ENCODE results near the gene CD248.
"Not testable (repeated sequence)": the region's sequence is repeated elsewhere in the genome, so short reads cannot be mapped to it uniquely, and the experiment has no call there.

The CD248 gene

DNA sequence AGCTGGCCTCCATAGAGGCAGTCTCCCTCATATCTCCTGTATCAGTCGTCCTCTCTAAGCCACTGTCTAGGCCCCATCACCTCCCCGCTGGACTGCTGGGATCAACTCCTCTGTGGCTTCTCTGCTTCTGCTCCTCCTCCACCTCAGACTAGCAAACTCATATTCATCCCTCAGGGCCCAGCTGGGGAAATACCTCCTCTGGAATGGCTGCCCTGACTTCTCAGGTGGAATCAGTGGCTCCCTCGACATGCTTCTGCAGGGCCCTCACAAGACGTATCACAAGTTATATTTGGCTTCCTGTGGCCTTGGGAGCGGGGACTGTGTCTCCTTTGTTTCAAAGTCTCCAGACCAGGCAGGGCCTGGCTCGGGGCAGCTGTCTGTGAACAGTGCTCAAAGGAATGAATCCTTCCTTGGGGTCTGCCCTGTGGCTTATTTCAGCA, 44.7 kb upstream of the CD248 start:
- TF ChIP-seq, protein P1, sequence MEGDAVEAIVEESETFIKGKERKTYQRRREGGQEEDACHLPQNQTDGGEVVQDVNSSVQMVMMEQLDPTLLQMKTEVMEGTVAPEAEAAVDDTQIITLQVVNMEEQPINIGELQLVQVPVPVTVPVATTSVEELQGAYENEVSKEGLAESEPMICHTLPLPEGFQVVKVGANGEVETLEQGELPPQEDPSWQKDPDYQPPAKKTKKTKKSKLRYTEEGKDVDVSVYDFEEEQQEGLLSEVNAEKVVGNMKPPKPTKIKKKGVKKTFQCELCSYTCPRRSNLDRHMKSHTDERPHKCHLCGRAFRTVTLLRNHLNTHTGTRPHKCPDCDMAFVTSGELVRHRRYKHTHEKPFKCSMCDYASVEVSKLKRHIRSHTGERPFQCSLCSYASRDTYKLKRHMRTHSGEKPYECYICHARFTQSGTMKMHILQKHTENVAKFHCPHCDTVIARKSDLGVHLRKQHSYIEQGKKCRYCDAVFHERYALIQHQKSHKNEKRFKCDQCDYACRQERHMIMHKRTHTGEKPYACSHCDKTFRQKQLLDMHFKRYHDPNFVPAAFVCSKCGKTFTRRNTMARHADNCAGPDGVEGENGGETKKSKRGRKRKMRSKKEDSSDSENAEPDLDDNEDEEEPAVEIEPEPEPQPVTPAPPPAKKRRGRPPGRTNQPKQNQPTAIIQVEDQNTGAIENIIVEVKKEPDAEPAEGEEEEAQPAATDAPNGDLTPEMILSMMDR (IDR thresholded peaks at IDR 0.05; ENCODE audit: insufficient read depth, missing control alignments) = no peak
- DNase-seq (ENCODE audit: insufficient read length, low spot score) (no peak), FAIRE-seq (no peak)

DNA sequence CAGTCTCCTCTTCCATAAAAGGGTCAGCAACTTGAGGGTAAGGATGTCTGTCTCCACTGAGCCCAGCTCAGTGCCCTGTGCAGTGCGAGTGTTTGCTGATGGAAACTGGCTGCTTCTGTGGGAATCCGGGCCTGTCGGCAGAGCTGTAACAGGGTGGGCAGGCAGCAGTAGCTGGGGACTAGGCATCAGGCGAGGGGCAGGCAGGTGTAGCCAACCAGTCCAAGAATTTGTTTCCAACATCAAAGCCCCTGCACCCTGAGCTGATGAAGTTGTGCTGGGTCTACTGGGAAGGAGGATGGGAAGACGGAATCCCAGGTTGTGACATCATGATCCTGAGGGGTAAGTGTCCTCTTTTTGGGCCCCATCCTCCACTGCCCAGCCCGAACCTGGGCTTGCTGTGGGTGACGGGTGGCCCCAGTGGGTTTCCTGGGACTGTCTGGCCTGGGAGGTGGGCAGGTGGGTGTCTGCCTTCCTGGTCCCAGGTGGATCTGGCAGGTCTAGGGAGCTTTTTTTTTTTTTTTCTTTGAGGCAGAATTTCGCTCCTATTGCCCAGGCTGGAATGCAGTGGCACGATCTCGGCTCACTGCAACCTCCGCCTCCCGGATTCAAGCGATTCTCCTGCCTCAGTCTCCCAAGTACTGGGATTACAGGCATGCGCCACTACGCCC, 43.7 kb upstream of the CD248 start:
- TF ChIP-seq, protein P1 (IDR thresholded peaks at IDR 0.05; ENCODE audit: insufficient read depth, missing control alignments) = no peak
- no peak for FAIRE-seq
- DNase-seq (ENCODE audit: insufficient read length, low spot score) = no peak

DNA sequence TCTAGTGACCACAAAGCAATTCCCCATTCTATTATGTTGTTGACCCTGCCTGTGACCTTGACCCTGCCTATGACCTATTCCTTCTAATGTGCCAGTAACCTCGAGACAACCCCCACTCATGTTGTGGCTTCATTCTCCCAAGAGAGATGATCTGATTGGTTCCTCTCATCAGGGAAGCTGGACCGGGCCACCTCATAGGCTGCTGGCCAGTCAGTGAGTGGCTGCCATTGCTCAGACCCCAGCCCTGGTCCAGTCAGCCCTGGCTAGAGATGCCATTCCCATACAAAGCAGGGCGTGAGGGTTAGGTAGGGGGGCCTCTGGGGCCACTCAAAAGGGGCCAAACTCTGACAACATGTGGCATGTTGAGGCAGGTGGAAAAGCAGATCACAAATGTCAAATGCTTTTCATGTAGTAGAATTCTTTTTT, 42.8 kb upstream of the CD248 start:
- TF ChIP-seq, protein P1 (IDR thresholded peaks at IDR 0.05; ENCODE audit: insufficient read depth, missing control alignments) = no peak
- no peak for FAIRE-seq
- DNase-seq (ENCODE audit: insufficient read length, low spot score) = no peak

DNA sequence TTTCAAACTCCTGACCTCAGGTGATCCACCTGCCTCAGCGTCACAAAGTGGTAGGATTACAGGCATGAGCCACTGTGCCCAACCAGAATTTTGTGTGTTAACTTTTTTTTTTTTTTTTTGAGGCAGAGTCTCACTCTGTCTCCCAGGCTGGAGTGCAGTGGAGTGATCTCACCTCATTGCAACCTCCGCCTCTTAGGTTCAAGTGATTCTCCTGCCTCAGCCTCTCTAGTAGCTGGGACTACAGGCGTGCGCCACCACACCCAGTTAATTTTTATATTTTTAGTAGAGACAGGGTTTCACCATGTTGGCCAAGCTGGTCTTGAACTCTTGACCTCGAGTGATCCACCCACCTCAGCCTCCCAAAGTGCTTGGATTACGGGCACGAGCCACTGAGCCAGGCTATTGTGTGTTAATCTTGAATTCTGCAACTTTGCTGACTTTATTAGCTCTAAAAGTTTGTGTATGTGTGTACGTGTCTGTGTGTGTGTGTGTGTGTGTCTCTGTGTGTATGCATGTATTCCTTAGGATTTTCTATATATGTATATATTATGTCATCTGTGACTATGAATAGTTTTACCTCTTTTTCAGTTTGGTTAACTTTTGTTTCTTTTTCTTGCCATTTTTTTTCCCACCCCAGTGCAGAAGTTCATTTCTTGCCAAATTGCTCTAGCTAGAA, 33.9 kb upstream of the CD248 start:
- not testable (repeated sequence) for DNase-seq (ENCODE audit: insufficient read length, low spot score); FAIRE-seq

DNA sequence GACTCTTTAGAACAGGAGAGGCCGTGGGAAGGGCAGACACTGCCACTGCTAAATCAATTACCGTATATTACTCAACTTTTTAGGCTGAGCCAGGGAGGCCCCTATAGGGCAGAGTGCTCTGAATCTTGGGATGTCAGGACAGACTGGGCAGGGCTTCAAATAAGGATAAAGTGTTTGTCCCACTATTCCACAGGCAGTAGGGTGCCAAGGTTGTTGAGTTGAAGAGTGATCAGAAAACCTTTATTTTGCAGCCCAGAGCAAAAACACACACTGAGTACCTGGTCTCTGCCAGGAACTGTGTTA, 32.2 kb upstream of the CD248 start:
- no peak for FAIRE-seq
- TF ChIP-seq, protein P1 (IDR thresholded peaks at IDR 0.05; ENCODE audit: insufficient read depth, missing control alignments) = no peak

DNA sequence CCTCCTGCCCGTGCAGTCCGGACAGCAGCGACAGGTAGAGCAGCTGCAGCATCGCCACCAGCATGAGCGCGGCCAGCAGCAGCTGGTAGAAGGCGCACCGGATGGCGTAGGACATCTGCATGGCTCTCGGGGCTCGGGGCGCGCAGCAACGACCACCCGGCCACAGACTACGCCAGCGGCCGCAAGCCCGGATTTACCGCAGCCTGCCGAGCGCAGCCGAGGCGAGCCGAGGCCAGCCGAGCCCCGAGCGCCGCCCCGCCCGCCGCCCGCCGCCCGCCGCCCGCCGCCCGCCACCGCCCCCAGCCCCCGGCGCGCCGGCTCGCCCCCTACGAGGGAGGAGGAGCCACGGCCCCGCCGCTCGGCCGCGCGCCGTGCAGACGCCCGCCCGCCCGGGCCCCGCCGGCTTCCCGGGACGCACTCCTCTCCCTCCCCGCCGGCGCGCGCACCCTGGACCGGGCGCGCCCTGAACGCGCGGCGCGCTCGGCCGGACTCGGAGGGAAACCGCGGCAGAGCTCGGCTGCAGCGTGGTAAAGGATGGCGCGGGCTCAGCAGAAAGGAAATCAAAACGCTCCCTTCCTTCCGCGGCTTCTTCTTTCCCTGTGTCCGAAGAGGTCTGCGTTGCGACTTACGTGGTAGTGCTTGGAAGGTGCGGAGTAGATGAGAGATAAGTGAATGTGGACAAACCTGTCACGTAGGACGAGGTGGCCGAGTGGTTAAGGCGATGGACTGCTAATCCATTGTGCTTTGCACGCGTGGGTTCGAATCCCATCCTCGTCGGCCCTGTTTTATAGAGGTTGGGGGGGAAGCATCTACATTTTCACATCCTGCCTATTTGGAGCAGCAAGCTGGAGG, 30.8 kb upstream of the CD248 start, which contains the start of gene B4GAT1:
Gene B4GAT1, minus strand, starts transcription at position 205 of the 852 bp plus-strand sequence. Its CDS starts 84 bp downstream, at position 121.
- TF ChIP-seq, protein P1 (IDR thresholded peaks at IDR 0.05; ENCODE audit: insufficient read depth, missing control alignments) = no peak
- DNase-seq (ENCODE audit: insufficient read length, low spot score) = no peak
- FAIRE-seq = no peak

More for the DNA sequence above, 32.2 kb upstream of the CD248 start:
- DNase-seq (ENCODE audit: insufficient read length, low spot score) = no peak

All from D721Med (cell line).